H1 (cell line): ENCODE results near the gene TMEM116. TPM values are rescaled to one million over a fixed set of nuclear protein-coding genes. Genes with fewer than 3 reads are reported as not detected.
"Not testable (repeated sequence)": the region's sequence is repeated elsewhere in the genome, so short reads cannot be mapped to it uniquely, and the experiment has no call there.

Source experiments
- CTCF ChIA-PET: fragments of 300-600 bp; sonication (Branson Sonifier 250); formaldehyde crosslinking; loops from one replicate; lab custom pipeline; 2021; ENCODE audit not compliant: partially characterized antibody; lab: Charles Lee
- POLR2A ChIA-PET: fragments of 300-600 bp; sonication (Branson Sonifier 250); formaldehyde crosslinking; loops from one replicate; lab custom pipeline; 2021; ENCODE audit warnings: inconsistent platforms; ENCODE audit not compliant: partially characterized antibody; lab: Charles Lee
- DNase-seq, 2 experiments: peaks; one replicate each; pipeline versions ENCODE4 v3.0.0 to v3.0.0-alpha.2; 2010 to 2022; ENCODE audit warnings: low spot score in 2 of 2, low read depth in 1 of 2, mixed read lengths in 1 of 2
- FAIRE-seq: peaks from 2 replicates; lab custom pipeline; 2011; peaks lifted over from hg19 to GRCh38; lab: Jason Lieb, UNC
- H2AFZ ChIP-seq: 2 replicates; pipeline ENCODE4 v1.8.1; 2012; ENCODE audit warnings: low read length, inconsistent platforms
- H2AK5ac ChIP-seq: 2 replicates; pipeline ENCODE4 v1.6.1; 2013; ENCODE audit warnings: low read depth, low read length
- H2BK120ac ChIP-seq: replicated peaks from 2 replicates; pipeline ENCODE3; 2013; ENCODE audit warnings: low read depth, low read length, inconsistent platforms
- H2BK12ac ChIP-seq: 2 replicates; pipeline ENCODE4 v1.6.1; 2013; ENCODE audit warnings: low read depth, low read length
- H2BK15ac ChIP-seq: 2 replicates; pipeline ENCODE4 v1.6.1; 2013; ENCODE audit warnings: low read length
- H2BK20ac ChIP-seq: 2 replicates; pipeline ENCODE4 v1.6.1; 2013; ENCODE audit warnings: low read length
- H2BK5ac ChIP-seq: 2 replicates; pipeline ENCODE4 v1.6.1; 2013; ENCODE audit warnings: low read depth, low read length
- H3K14ac ChIP-seq: 2 replicates; pipeline ENCODE4 v1.6.1; 2013; ENCODE audit warnings: inconsistent platforms; ENCODE audit not compliant: insufficient read length
- H3K18ac ChIP-seq: 2 replicates; pipeline ENCODE4 v1.6.1; 2013; ENCODE audit warnings: low read length; ENCODE audit errors: extremely low read depth
- H3K23ac ChIP-seq: 2 replicates; pipeline ENCODE4 v1.6.1; 2013; ENCODE audit warnings: inconsistent platforms; ENCODE audit not compliant: insufficient read length
- H3K23me2 ChIP-seq: 2 replicates; pipeline ENCODE4 v1.6.1; 2013; ENCODE audit warnings: low read depth, low read length
- H3K27ac ChIP-seq: 2 replicates; pipeline ENCODE4 v1.6.1; 2011; ENCODE audit warnings: low read depth, low read length, inconsistent platforms
- H3K27me3 ChIP-seq, 4 experiments: replicated peaks in 1 of 4; 1 replicate in 1 of 4; 2 replicates in 3 of 4; pipeline versions ENCODE4 v1.6.1 to v1.8.1; 2011 to 2013; ENCODE audit warnings: low read length in 3 of 4, mild to moderate bottlenecking in 3 of 4, inconsistent platforms in 2 of 4, mixed read lengths in 2 of 4, moderate library complexity in 1 of 4; ENCODE audit not compliant: control insufficient read depth in 3 of 4, insufficient read depth in 3 of 4; ENCODE audit errors: extremely low read depth in 1 of 4
- H3K36me3 ChIP-seq, 4 experiments: 2 replicates each; pipeline versions ENCODE4 v1.6.1 to v1.8.1; 2011 to 2013; ENCODE audit warnings: mild to moderate bottlenecking in 4 of 4, low read length in 3 of 4, moderate library complexity in 2 of 4, control low read depth in 1 of 4, inconsistent platforms in 1 of 4; ENCODE audit not compliant: insufficient read depth in 4 of 4, control insufficient read depth in 2 of 4
- H3K4ac ChIP-seq: replicated peaks from 2 replicates; pipeline ENCODE3; 2013; ENCODE audit warnings: low read length, low read depth, mixed read lengths, inconsistent platforms; ENCODE audit not compliant: insufficient read length
- H3K4me1 ChIP-seq, 4 experiments: replicated peaks in 1 of 4; 1 replicate in 1 of 4; 2 replicates in 3 of 4; pipeline versions ENCODE4 v1.6.1 to v1.8.1; 2011 to 2013; ENCODE audit warnings: low read length in 3 of 4, inconsistent platforms in 2 of 4, mixed read lengths in 1 of 4; ENCODE audit not compliant: insufficient read depth in 4 of 4, control insufficient read depth in 3 of 4
- H3K4me2 ChIP-seq, 2 experiments: 2 replicates each; pipeline versions ENCODE4 v1.6.1 to v1.8.1; 2011 to 2013; ENCODE audit warnings: low read depth in 2 of 2, low read length in 2 of 2, control low read depth in 1 of 2, inconsistent platforms in 1 of 2, mild to moderate bottlenecking in 1 of 2; ENCODE audit not compliant: insufficient read depth in 1 of 2
- H3K4me3 ChIP-seq, 4 experiments: fragments of 200-600, 300-600 bp in 1 of 4; sonication (generic), shearing (Covaris generic), sonication (Bioruptor Twin) in 1 of 4; 2 replicates each; pipeline versions ENCODE4 v1.5.1 to v1.8.1; 2011 to 2016; ENCODE audit warnings: low read length in 4 of 4, low read depth in 3 of 4, control low read depth in 2 of 4, inconsistent platforms in 2 of 4, mild to moderate bottlenecking in 2 of 4, mixed read lengths in 1 of 4, moderate library complexity in 1 of 4; ENCODE audit not compliant: insufficient read depth in 2 of 4; ENCODE audit errors: extremely low read depth in 1 of 4
- H3K56ac ChIP-seq: replicated peaks from 2 replicates; pipeline ENCODE3; 2013; ENCODE audit warnings: low read depth, mild to moderate bottlenecking, mixed read lengths, low read length, inconsistent platforms; ENCODE audit not compliant: insufficient read length
- H3K79me1 ChIP-seq: 2 replicates; pipeline ENCODE4 v1.6.1; 2013; ENCODE audit warnings: low read depth, low read length, control low read depth
- H3K79me2 ChIP-seq, 2 experiments: 2 replicates each; pipeline versions ENCODE4 v1.6.1 to v1.8.1; 2012 to 2013; ENCODE audit warnings: low read length in 2 of 2, mild to moderate bottlenecking in 2 of 2, inconsistent platforms in 1 of 2; ENCODE audit not compliant: insufficient read depth in 2 of 2, control insufficient read depth in 1 of 2
- H3K9ac ChIP-seq, 4 experiments: replicated peaks in 1 of 4; 1 replicate in 1 of 4; 2 replicates in 3 of 4; pipeline versions ENCODE4 v1.6.1 to v1.8.1; 2011 to 2013; ENCODE audit warnings: low read depth in 3 of 4, low read length in 3 of 4, control low read depth in 2 of 4, mild to moderate bottlenecking in 2 of 4, moderate library complexity in 2 of 4, inconsistent platforms in 1 of 4; ENCODE audit errors: extremely low read depth in 1 of 4
- H3K9me3 ChIP-seq, 2 experiments: 2 replicates each; pipeline versions ENCODE4 v1.6.1 to v1.8.1; 2012 to 2013; ENCODE audit warnings: mild to moderate bottlenecking in 2 of 2, moderate library complexity in 2 of 2, control low read depth in 1 of 2, inconsistent platforms in 1 of 2, low read depth in 1 of 2, low read length in 1 of 2, mixed read lengths in 1 of 2; ENCODE audit not compliant: insufficient read depth in 2 of 2
- H4K20me1 ChIP-seq, 2 experiments: replicated peaks in 1 of 2; 2 replicates each; pipeline versions ENCODE3 to v1.8.1; 2011 to 2013; ENCODE audit warnings: inconsistent platforms in 2 of 2, low read length in 2 of 2, mild to moderate bottlenecking in 1 of 2; ENCODE audit not compliant: insufficient read depth in 2 of 2, control insufficient read depth in 1 of 2
- H4K5ac ChIP-seq: 2 replicates; pipeline ENCODE4 v1.6.1; 2013; ENCODE audit warnings: low read length, low read depth, mixed read lengths, inconsistent platforms; ENCODE audit not compliant: insufficient read length
- H4K8ac ChIP-seq: 2 replicates; pipeline ENCODE4 v1.8.0; 2013; ENCODE audit warnings: mild to moderate bottlenecking, moderate library complexity, low read length, inconsistent platforms; ENCODE audit not compliant: insufficient read depth; ENCODE audit errors: extremely low read depth
- H4K91ac ChIP-seq: replicated peaks from 2 replicates; pipeline ENCODE3; 2013; ENCODE audit warnings: low read length, mixed read lengths, inconsistent platforms; ENCODE audit not compliant: insufficient read length
- WGBS, 2 experiments: shearing (Covaris generic) in 1 of 2; methylation state at CpG; one replicate each; pipeline versions ENCODE4 v1.1.6 to v1.1.7; 2013 to 2015; ENCODE audit warnings: low lambda C conversion rate in 2 of 2, mixed read lengths in 2 of 2, inconsistent platforms in 1 of 2, low coverage in 1 of 2, missing lambda C conversion rate in 1 of 2; ENCODE audit not compliant: insufficient replicate concordance in 2 of 2, insufficient coverage in 1 of 2, insufficient read length in 1 of 2; ENCODE audit errors: extremely low coverage in 1 of 2, missing lambda C conversion rate in 1 of 2; 5-methylcytosine and 5-hydroxymethylcytosine counted together
- polyA plus RNA-seq, 7 experiments: library from polyadenylated mRNA; depleted of rRNA in 3 of 7; stranded (reverse) in 5 of 7; unstranded in 2 of 7; fragments of >200 nt in 5 of 7; fragments of 200-250 nt in 2 of 7; gene quantifications; 1 replicate in 5 of 7; 2 replicates in 1 of 7; 4 replicates in 1 of 7; pipeline versions ENCODE4 v1.2.1 to v1.2.3, GENCODE V29; 2011 to 2013; ENCODE audit warnings: missing spikeins in 2 of 7, mixed read lengths in 2 of 7
- total RNA-seq: library from RNA; stranded (reverse); fragmentation: NEBNext Ultra II Directional; extraction: Animal tissue kit (Norgen Biotek cat#: 25700); gene quantifications from 2 replicates; pipeline ENCODE4 v1.2.1, GENCODE V29; 2021

The TMEM116 gene
- total and polyA plus RNA-seq, 2 of the 8 experiments (the other 6 are each of a cell fraction or from before 2014, with no cell fraction given) = 8.1 to 25.2 TPM

DNA sequence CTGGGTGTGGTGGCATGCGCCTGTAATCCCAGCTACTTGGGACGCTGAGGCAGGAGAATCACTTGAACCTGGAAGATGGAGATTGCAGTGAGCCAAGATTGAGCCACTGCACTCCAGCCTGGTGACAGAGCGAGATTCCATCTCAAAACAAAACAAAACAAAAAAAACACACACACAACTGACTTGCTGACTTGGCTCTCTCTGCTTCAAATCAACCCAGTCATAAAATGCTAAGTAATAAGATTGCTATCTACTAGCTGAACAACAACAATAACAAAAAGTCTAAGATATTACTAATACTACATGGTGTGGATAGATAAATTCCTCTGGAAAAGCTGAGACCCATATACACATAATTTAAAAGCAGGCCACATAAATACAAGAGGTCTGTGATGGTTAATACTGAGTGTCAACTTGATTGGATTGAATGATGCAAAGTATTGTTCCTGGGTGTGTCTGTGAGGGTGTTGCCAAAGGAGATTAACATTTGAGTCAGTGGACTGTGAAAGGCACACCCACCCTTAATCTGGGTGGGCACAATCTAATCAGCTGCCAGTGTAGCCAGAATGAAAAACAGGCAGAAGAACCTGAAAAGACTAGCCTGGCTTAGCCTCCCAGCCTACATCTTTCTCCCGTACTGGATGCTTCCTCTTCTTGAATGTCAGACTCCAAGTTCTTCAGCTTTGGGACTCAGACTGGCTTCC, 60.7 kb downstream of the TMEM116 start:
- H4K20me1 ChIP-seq, H2BK20ac ChIP-seq, H4K5ac ChIP-seq, H4K91ac ChIP-seq, H3K4ac ChIP-seq, H3K9ac ChIP-seq, H3K27me3 ChIP-seq, H3K4me2 ChIP-seq, H3K23me2 ChIP-seq, H2BK120ac ChIP-seq, H2AFZ ChIP-seq, H3K14ac ChIP-seq, H3K23ac ChIP-seq, H3K4me3 ChIP-seq, CTCF ChIA-PET, H2BK15ac ChIP-seq, H3K4me1 ChIP-seq, H4K8ac ChIP-seq, DNase-seq, H3K79me2 ChIP-seq, H2AK5ac ChIP-seq, FAIRE-seq, H2BK5ac ChIP-seq, H3K79me1 ChIP-seq, H3K18ac ChIP-seq, H3K56ac ChIP-seq, H3K27ac ChIP-seq, H2BK12ac ChIP-seq: not testable (repeated sequence)
- WGBS, 2 experiments = 90% methylated on average over 4 of the region's 4 CpGs; no CpG with 5 or more reads in 1 of the 2 experiments
- POLR2A ChIA-PET = interaction anchor here (0.7 to 1.8 kb wide), 2 partner anchors 59 to 61 kb away, joined by 4 to 7 read pairs; partner anchors contain the start of genes ERP29 and TMEM116
- peaks cover 0 to 13% (median 0%) of the 10 kb centered on the region in 4 experiments; a peak in 2 of 8 replicates for H3K36me3 ChIP-seq
- H3K9me3 ChIP-seq = peaks cover 20% of the 10 kb centered on the region in 2 experiments
